ENCODE data around the gene DPP7. TPM values are rescaled to one million over a fixed set of nuclear protein-coding genes. Genes with fewer than 3 reads are reported as not detected.

Gene DPP7
- total RNA-seq, 4 donors from 2014 or later: 23.2 to 100 (median 76.8) TPM

DNA sequence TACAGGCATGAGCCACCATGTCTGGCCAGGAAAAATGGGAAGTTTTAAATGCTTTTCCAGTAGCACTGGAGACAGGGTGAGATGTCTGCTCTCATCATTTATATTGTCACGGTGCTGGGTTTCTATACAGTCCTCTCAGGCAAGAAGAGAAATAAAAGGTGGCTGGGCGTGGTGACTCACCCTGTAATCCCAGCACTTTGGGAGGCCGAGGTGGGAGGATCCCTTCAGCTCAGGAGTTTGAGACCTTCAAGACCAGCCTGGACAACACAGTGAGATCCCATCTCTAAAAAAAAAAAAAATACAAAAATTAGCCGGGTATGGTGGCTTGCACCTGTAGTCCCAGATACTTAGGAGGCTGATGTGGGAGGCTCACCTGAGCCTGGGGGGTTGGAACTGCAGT is 19.7 kb upstream of the DPP7 start:
- intact Hi-C loops (cut with DNase I; ENCODE audit: low total_unique reads): no loop called here
- H3K4me3 ChIP-seq: no peak overlapping the region
- H3K9me3 ChIP-seq: peaks cover 0 to 5% of the 10 kb centered on the region in 2 donors
- peaks cover 0 to 9% of the 10 kb centered on the region in 2 donors for H3K4me1 ChIP-seq
- no peaks in the 10 kb centered on the region for H3K36me3 ChIP-seq
- DNase-seq: no peak
- TF ChIP-seq CTCF (IDR thresholded peaks at IDR 0.05): no peak
- no peak for TF ChIP-seq POLR2A (IDR thresholded peaks at IDR 0.05)
- no peak overlapping the region for H3K27ac ChIP-seq
- H3K27me3 ChIP-seq: peaks cover 0 to 31% of the 10 kb centered on the region in 2 donors

DNA sequence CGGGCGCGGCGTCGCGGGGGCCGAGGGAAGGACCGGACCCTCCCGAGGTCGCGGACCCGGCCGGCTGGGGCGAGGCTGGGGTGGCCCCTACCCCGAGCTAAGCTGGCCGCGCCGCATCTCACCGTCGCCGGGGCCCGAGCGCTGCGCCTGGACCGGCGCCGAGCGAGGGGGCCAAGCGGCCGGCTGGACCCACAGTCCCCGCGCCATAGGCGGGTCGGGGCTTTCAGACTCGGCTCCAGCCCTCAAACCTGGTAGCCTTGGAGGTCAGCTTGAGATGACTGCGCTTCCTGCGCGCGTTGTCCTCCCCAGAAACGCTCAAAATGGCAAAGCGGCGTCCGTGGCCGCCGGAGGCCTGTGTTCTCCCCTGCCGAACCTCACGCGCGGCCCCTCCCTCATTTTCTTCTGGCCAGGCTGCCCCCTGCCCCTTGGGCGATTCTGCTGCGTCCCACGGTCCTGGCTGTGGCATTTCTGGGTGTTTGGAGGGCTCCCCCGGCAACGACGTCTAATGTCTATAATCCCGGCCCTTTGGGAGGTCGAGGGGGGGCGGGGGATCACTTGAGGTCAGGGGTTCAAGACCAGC is 15.7 kb upstream of the DPP7 start:
- intact Hi-C loops (cut with DNase I; ENCODE audit: low total_unique reads): no loop called here
- H3K27ac ChIP-seq: peak overlapping the region in 1 of 2 donors; percentile 49
- TF ChIP-seq CTCF (IDR thresholded peaks at IDR 0.05) (no peak), POLR2A (IDR thresholded peaks at IDR 0.05) (no peak)
- no peaks in the 10 kb centered on the region for H3K36me3 ChIP-seq
- no peaks in the 10 kb centered on the region for H3K4me1 ChIP-seq
- peaks cover 0 to 5% of the 10 kb centered on the region in 2 donors for H3K9me3 ChIP-seq
- H3K4me3 ChIP-seq: peak overlapping the region; percentile 41 to 51
- DNase-seq: no peak
- H3K27me3 ChIP-seq: peaks cover 0 to 4% of the 10 kb centered on the region in 2 donors

DNA sequence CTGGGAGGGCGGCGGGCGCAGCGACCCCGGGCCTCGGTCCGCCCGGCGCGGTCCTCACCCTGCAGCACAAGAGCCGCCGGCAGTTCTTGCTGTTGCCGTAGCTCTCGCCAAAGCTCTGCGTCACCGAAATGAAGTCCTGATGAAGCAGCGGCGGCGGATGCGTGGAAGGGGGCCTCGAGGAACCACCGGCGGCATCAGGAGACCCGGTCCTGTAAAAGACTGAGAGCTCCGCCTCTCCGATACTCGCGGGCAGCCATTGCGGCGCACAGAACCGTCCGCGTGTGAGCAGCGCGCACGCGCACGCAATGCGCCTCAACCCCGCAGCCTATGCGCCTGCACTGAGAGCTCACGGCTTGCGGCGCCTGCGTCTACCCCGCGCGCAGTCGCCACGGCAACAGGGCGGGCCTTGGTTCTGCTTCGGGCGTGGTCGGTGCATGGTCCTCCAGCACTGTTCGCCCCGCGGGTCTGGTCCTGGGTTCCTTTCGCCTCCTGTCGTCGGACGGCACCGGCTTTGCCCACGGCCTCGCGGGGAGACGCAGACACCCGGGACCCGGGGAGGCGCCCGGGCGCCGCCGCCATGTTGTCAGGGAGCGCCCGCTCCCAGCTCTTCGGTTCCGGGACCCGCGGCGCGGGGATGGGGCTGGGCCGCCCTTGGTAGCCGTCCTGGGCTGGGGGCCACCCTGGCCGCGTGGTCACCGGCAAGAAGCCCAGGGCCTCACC is 15.1 kb upstream of the DPP7 start:
- no peaks in the 10 kb centered on the region for H3K36me3 ChIP-seq
- H3K9me3 ChIP-seq: peaks cover 0 to 5% of the 10 kb centered on the region in 2 donors
- peak in 1 of 4 experiments; percentile 6 for TF ChIP-seq CTCF (IDR thresholded peaks at IDR 0.05)
- TF ChIP-seq POLR2A (IDR thresholded peaks at IDR 0.05): no peak
- H3K27me3 ChIP-seq: peaks cover 0 to 4% of the 10 kb centered on the region in 2 donors
- peak; percentile 53 to 55 for DNase-seq
- peak overlapping the region; percentile 28 to 49 for H3K27ac ChIP-seq
- no peaks in the 10 kb centered on the region for H3K4me1 ChIP-seq
- peak overlapping the region; percentile 41 to 51 for H3K4me3 ChIP-seq
- intact Hi-C loops (cut with DNase I; ENCODE audit: low total_unique reads): no loop called here

GRCh38 chr9:137128862-137129455 is 14.4 kb upstream of the DPP7 start:
- intact Hi-C loops (cut with DNase I; ENCODE audit: low total_unique reads): no loop called here
- Histone ChIP-seq H3K4me3 (peak overlapping the region; percentile 41 to 51), H3K27ac (peak overlapping the region; percentile 28 to 49), H3K36me3 (no peaks in the 10 kb centered on the region), H3K9me3 (peaks cover 0 to 5% of the 10 kb centered on the region in 2 donors), H3K27me3 (peaks cover 0 to 4% of the 10 kb centered on the region in 2 donors), H3K4me1 (no peaks in the 10 kb centered on the region)
- TF ChIP-seq POLR2A (IDR thresholded peaks at IDR 0.05) (no peak), CTCF (IDR thresholded peaks at IDR 0.05) (no peak)
- DNase-seq: no peak
